GM19351 (cell line): ENCODE results near the gene KIF18A.

Source experiments
- ATAC-seq: cut with Tn5 transposase; IDR thresholded peaks from one replicate; pipeline ENCODE4 v1.9.1; 2021; ENCODE audit warnings: mild to moderate bottlenecking, moderate library complexity; ENCODE audit not compliant: unreplicated experiment

The KIF18A gene

DNA sequence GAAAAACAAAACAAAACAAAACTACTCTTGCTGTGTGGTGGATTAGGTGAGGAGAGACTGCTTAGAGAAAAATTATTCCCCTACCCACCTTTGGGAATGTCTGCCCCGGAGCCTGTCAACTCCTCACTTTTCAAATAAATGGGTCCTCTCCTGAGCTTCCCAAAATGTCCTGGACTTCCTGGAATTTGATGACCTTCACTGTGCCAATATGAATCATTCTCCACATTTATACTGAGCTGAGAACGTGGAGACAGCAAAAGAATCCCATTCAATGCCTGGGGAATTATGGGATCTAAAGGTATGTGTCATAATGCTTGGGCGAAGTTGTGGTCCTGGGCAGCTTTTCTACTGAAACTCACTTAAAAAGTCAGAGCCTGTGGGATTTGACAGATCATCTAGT lies 136.8 kb downstream of the KIF18A start:
- no peak for ATAC-seq
